Measurements from ENCODE around the gene DDX28. TPM values are rescaled to one million over a fixed set of nuclear protein-coding genes. Genes with fewer than 3 reads are reported as not detected.

The DDX28 gene
- total and polyA plus RNA-seq, 2 of the 8 experiments (the other 6 are each of a cell fraction or from before 2014, with no cell fraction given), result 16.8 to 28.1 TPM

- CTCF ChIA-PET (ENCODE audit: partially characterized antibody), result interaction anchor here (0.6 to 4.1 kb wide), 9 partner anchors 11 to 491 kb away, joined by 3 to 23 read pairs (median 4); partner anchors contain the start of gene NRN1L
- FAIRE-seq, result no peak
- TF ChIP-seq BCL11A (IDR thresholded peaks at IDR 0.05; ENCODE audit: low read depth in 2 of 2, low read length in 2 of 2) (no peak), NRF1 (IDR thresholded peaks at IDR 0.05; ENCODE audit: low read depth, low read length) (no peak), ASH2L (IDR thresholded peaks at IDR 0.05; ENCODE audit: low read length) (no peak), KDM5A (IDR thresholded peaks at IDR 0.05; ENCODE audit: low read length) (no peak), SIN3A (conservative IDR thresholded peaks at IDR 0.05 in 1 of 2, IDR thresholded peaks at IDR 0.05 in 1 of 2; ENCODE audit: low read depth in 1 of 2, low read length in 2 of 2) (no peak), TAF1 (IDR thresholded peaks at IDR 0.05; ENCODE audit: low read depth, low read length) (no peak), RAD21 (IDR thresholded peaks at IDR 0.05 in 1 of 2, conservative IDR thresholded peaks at IDR 0.05 in 1 of 2; ENCODE audit: low read depth in 2 of 2, low read length in 2 of 2) (no peak), TCF12 (IDR thresholded peaks at IDR 0.05; ENCODE audit: low read depth, low read length) (no peak)
Observed at GRCh38 chr16:67986949-67987348, 36.1 kb downstream of the DDX28 start.

More at GRCh38 chr16:67986949-67987348, 36.1 kb downstream of the DDX28 start:
- POLR2A ChIA-PET (ENCODE audit: partially characterized antibody), result interaction anchor here (0.6 to 1.1 kb wide), 3 partner anchors 14 to 285 kb away, joined by 3 to 4 read pairs (median 3); partner anchors contain the start of genes DDX28 and DUS2
- H3K23ac ChIP-seq (ENCODE audit: insufficient read length), result no peak overlapping the region
- no peak overlapping the region for H4K5ac ChIP-seq (ENCODE audit: insufficient read length, low read depth, low read length)
- H3K36me3 ChIP-seq (ENCODE audit: control insufficient read depth in 2 of 4, insufficient read depth in 4 of 4, low read length in 3 of 4), result no peaks in the 10 kb centered on the region
- no peak overlapping the region for H2BK5ac ChIP-seq (ENCODE audit: low read depth, low read length)
- no peak overlapping the region for H2AK5ac ChIP-seq (ENCODE audit: low read depth, low read length)
- H3K4me3 ChIP-seq (ENCODE audit: extremely low read depth in 1 of 4, insufficient read depth in 2 of 4, low read depth in 3 of 4, low read length in 4 of 4), result no peak overlapping the region
- H3K9me3 ChIP-seq (ENCODE audit: insufficient read depth in 2 of 2, low read depth in 1 of 2, low read length in 1 of 2), result no peaks in the 10 kb centered on the region; a peak in 1 of 4 replicates
- no peak overlapping the region for H3K18ac ChIP-seq (ENCODE audit: extremely low read depth, low read length)
- no peak overlapping the region for H2BK15ac ChIP-seq (ENCODE audit: low read length)
- H3K9ac ChIP-seq (replicated peaks in 1 of 4; ENCODE audit: extremely low read depth in 1 of 4, low read depth in 3 of 4, low read length in 3 of 4), result no peak overlapping the region
- peaks cover 0 to under 1% (median 0%) of the 10 kb centered on the region in 4 experiments; a peak in 3 of 7 replicates for H3K27me3 ChIP-seq (replicated peaks in 1 of 4; ENCODE audit: control insufficient read depth in 3 of 4, extremely low read depth in 1 of 4, insufficient read depth in 3 of 4, low read length in 3 of 4)
- H2AFZ ChIP-seq (ENCODE audit: low read length), result no peak overlapping the region
- H3K79me1 ChIP-seq (ENCODE audit: low read depth, low read length), result no peaks in the 10 kb centered on the region; the same call in 1 of the 2 replicates
- no peak overlapping the region for H2BK12ac ChIP-seq (ENCODE audit: low read depth, low read length)
- no peak overlapping the region for H3K27ac ChIP-seq (ENCODE audit: low read depth, low read length)
- no peaks in the 10 kb centered on the region for H4K20me1 ChIP-seq (replicated peaks in 1 of 2; ENCODE audit: control insufficient read depth in 1 of 2, insufficient read depth in 2 of 2, low read length in 2 of 2)
- H3K4ac ChIP-seq (replicated peaks; ENCODE audit: insufficient read length, low read depth, low read length), result no peak overlapping the region
- no peak overlapping the region for H3K4me2 ChIP-seq (ENCODE audit: insufficient read depth in 1 of 2, low read depth in 2 of 2, low read length in 2 of 2)
- no peaks in the 10 kb centered on the region for H3K4me1 ChIP-seq (replicated peaks in 1 of 4; ENCODE audit: control insufficient read depth in 3 of 4, insufficient read depth in 4 of 4, low read length in 3 of 4)
- H2BK120ac ChIP-seq (replicated peaks; ENCODE audit: low read depth, low read length), result no peak overlapping the region
- H3K23me2 ChIP-seq (ENCODE audit: low read depth, low read length), result no peaks in the 10 kb centered on the region
- H3K56ac ChIP-seq (replicated peaks; ENCODE audit: insufficient read length, low read depth, low read length), result no peak overlapping the region
- no peak overlapping the region for H2BK20ac ChIP-seq (ENCODE audit: low read length)
- no peak for DNase-seq (ENCODE audit: low read depth in 1 of 2, low spot score in 2 of 2)
- no peak overlapping the region for H4K91ac ChIP-seq (replicated peaks; ENCODE audit: insufficient read length, low read length)
- H4K8ac ChIP-seq (ENCODE audit: extremely low read depth, insufficient read depth, low read length), result no peak overlapping the region
- no peak overlapping the region for H3K14ac ChIP-seq (ENCODE audit: insufficient read length)
- WGBS, 2 experiments (ENCODE audit: extremely low coverage in 1 of 2, insufficient coverage in 1 of 2, insufficient read length in 1 of 2, insufficient replicate concordance in 2 of 2, low coverage in 1 of 2, low lambda C conversion rate in 2 of 2, missing lambda C conversion rate in 1 of 2), result 85% methylated on average over 5 of the region's 5 CpGs; no CpG with 5 or more reads in 1 of the 2 experiments
- no peaks in the 10 kb centered on the region for H3K79me2 ChIP-seq (ENCODE audit: control insufficient read depth in 1 of 2, insufficient read depth in 2 of 2, low read length in 2 of 2)
